Endothelial cell of umbilical vein (primary cell): ENCODE measurements around the gene ATP5ME. TPM values are rescaled to one million over a fixed set of nuclear protein-coding genes. Genes with fewer than 3 reads are reported as not detected.

Source experiments
- BruUV-seq: library from RNA; stranded (reverse); fragments of 400-500 nt; replicated peaks from 2 replicates; lab custom pipeline; 2021; lab: Mats Ljungman, UMichigan
- CTCF ChIA-PET: fragments of 300-600, 350-600 bp; sonication (Branson Sonifier 250); formaldehyde crosslinking; loops from one replicate; lab custom pipeline; 2021; ENCODE audit warnings: antibody characterized with exemption, inconsistent platforms; lab: Charles Lee
- POLR2A ChIA-PET: fragments of 300-600, 350-600 bp; sonication (Branson Sonifier 250); formaldehyde crosslinking; loops from one replicate; lab custom pipeline; 2021; ENCODE audit warnings: antibody characterized with exemption, inconsistent platforms; lab: Charles Lee
- DNase-seq: peaks from one replicate; pipeline ENCODE4 v3.0.0-alpha.2; 2011; ENCODE audit warnings: low read depth, low spot score
- FAIRE-seq: peaks from 2 replicates; lab custom pipeline; 2011; peaks lifted over from hg19 to GRCh38; lab: Jason Lieb, UNC
- H2AFZ ChIP-seq: 2 replicates; pipeline ENCODE4 v1.6.0; 2012; ENCODE audit warnings: low read depth, low read length, control low read depth, inconsistent platforms
- H3K27ac ChIP-seq: 2 replicates; pipeline ENCODE4 v1.5.1; 2011; ENCODE audit warnings: low read depth, mild to moderate bottlenecking, control low read depth, low read length, moderate library complexity; ENCODE audit not compliant: insufficient read depth
- H3K27me3 ChIP-seq, 2 experiments: 2 replicates each; pipeline versions ENCODE4 v1.6.0 to v1.6.1; 2011; ENCODE audit warnings: low read length in 2 of 2, mixed read lengths in 1 of 2; ENCODE audit not compliant: control insufficient read depth in 2 of 2, insufficient read depth in 2 of 2
- H3K36me3 ChIP-seq, 2 experiments: 2 replicates in 1 of 2; 3 replicates in 1 of 2; pipeline ENCODE4 v1.5.1; 2011; ENCODE audit warnings: low read length in 2 of 2, mild to moderate bottlenecking in 1 of 2, moderate library complexity in 1 of 2; ENCODE audit not compliant: control insufficient read depth in 2 of 2, insufficient read depth in 2 of 2; ENCODE audit errors: extremely low read depth in 1 of 2
- H3K4me1 ChIP-seq: 3 replicates; pipeline ENCODE4 v1.5.1; 2011; ENCODE audit warnings: mild to moderate bottlenecking, low read length; ENCODE audit not compliant: control insufficient read depth, insufficient read depth; ENCODE audit errors: extremely low read depth
- H3K4me2 ChIP-seq: 2 replicates; pipeline ENCODE4 v1.6.1; 2011; ENCODE audit warnings: low read length, control low read depth, mixed read lengths; ENCODE audit not compliant: insufficient read depth
- H3K4me3 ChIP-seq, 3 experiments: fragments of 200-600 bp in 1 of 3; sonication (generic), shearing (Covaris generic) in 1 of 3; replicated peaks in 1 of 3; 2 replicates each; pipeline ENCODE4 v1.5.1; 2011 to 2016; ENCODE audit warnings: control low read depth in 3 of 3, low read length in 3 of 3, mild to moderate bottlenecking in 2 of 3, inconsistent platforms in 1 of 3, low read depth in 1 of 3, moderate library complexity in 1 of 3; ENCODE audit not compliant: insufficient read depth in 1 of 3
- H3K79me2 ChIP-seq: 2 replicates; pipeline ENCODE4 v1.6.0; 2012; ENCODE audit warnings: low read length, inconsistent platforms; ENCODE audit not compliant: control insufficient read depth, insufficient read depth
- H3K9ac ChIP-seq: replicated peaks from 2 replicates; pipeline ENCODE3; 2011; ENCODE audit warnings: low read length, control low read depth; ENCODE audit not compliant: insufficient read depth; ENCODE audit errors: extremely low read depth
- H3K9me1 ChIP-seq: replicated peaks from 3 replicates; pipeline ENCODE4 v1.6.0; 2011; ENCODE audit warnings: mild to moderate bottlenecking, low read length; ENCODE audit not compliant: control insufficient read depth, insufficient read depth; ENCODE audit errors: extremely low read depth
- H3K9me3 ChIP-seq: replicated peaks from 2 replicates; pipeline ENCODE4 v1.5.1; 2012; ENCODE audit warnings: low read length, inconsistent platforms; ENCODE audit not compliant: control insufficient read depth, insufficient read depth
- H4K20me1 ChIP-seq: replicated peaks from 2 replicates; pipeline ENCODE3; 2011; ENCODE audit warnings: mild to moderate bottlenecking, low read length; ENCODE audit not compliant: control insufficient read depth, insufficient read depth; ENCODE audit errors: extremely low read depth
- EZH2 ChIP-seq: IDR thresholded peaks from 2 replicates; pipeline ENCODE4 v1.6.1; 2012; ENCODE audit warnings: borderline replicate concordance, low read depth, mild to moderate bottlenecking, moderate library complexity, low read length, inconsistent platforms; ENCODE audit not compliant: severe bottlenecking
- FOS ChIP-seq: IDR thresholded peaks from 2 replicates; pipeline ENCODE4 v1.6.1; 2011; ENCODE audit warnings: mild to moderate bottlenecking, low read length, moderate library complexity, borderline replicate concordance; ENCODE audit not compliant: insufficient read depth
- GATA2 ChIP-seq: IDR thresholded peaks from 2 replicates; pipeline ENCODE4 v1.7.0; 2011; ENCODE audit warnings: low read depth, mild to moderate bottlenecking, moderate library complexity, mixed read lengths, low read length; ENCODE audit not compliant: insufficient read length, insufficient read depth
- JUN ChIP-seq: IDR thresholded peaks from 2 replicates; pipeline ENCODE4 v1.6.1; 2011; ENCODE audit warnings: borderline replicate concordance, low read depth; ENCODE audit not compliant: insufficient read length, insufficient read depth
- MYC ChIP-seq: IDR thresholded peaks from one replicate; pipeline ENCODE4 v1.6.1; 2011; ENCODE audit warnings: mild to moderate bottlenecking, low read depth, low read length
- POLR2A ChIP-seq: IDR thresholded peaks from 2 replicates; pipeline ENCODE4 v1.6.1; 2012; ENCODE audit warnings: low read depth, mild to moderate bottlenecking, control low read depth, low read length
- POLR2AphosphoS5 ChIP-seq: IDR thresholded peaks from 2 replicates; pipeline ENCODE4 v1.6.1; 2012; ENCODE audit warnings: low read depth, mild to moderate bottlenecking, control low read depth, low read length, moderate library complexity; ENCODE audit not compliant: insufficient read depth
- dilution Hi-C: fragments of 300-500 bp; cut with MboI; formaldehyde crosslinking; loops from one replicate; pipeline ENCODE4 v1.15.0; 2019; ENCODE audit warnings: low sequenced_read_pairs; ENCODE audit not compliant: extremely low pct_ligation_motif_present
- intact Hi-C: fragments of 100-400 bp; cut with micrococcal nuclease; formaldehyde crosslinking; loops from one replicate; pipeline ENCODE4 v1.10.0; 2022
- polyA plus RNA-seq, 4 experiments: library from polyadenylated mRNA; depleted of rRNA in 3 of 4; stranded (reverse) in 3 of 4; unstranded in 1 of 4; fragments of >200 nt; gene quantifications; 2 replicates each; pipeline versions ENCODE4 v1.2.1 to v1.2.3, GENCODE V29; 2011 to 2012; ENCODE audit warnings: missing spikeins in 1 of 4
- total RNA-seq: library from RNA; stranded (reverse); gene quantifications from 2 replicates; pipeline ENCODE4 v1.2.3, GENCODE V29; 2021
- TF ChIP-seq, protein P1 (sequence below), 2 donors: IDR thresholded peaks; 1 replicate in 1 of 2; 2 replicates in 1 of 2; pipeline ENCODE4 v1.5.1; 2011; ENCODE audit warnings: low read length in 2 of 2, mild to moderate bottlenecking in 2 of 2, moderate library complexity in 2 of 2, control low read depth in 1 of 2, inconsistent platforms in 1 of 2, low read depth in 1 of 2; ENCODE audit not compliant: insufficient read depth in 1 of 2; ENCODE audit errors: extremely low read depth in 1 of 2
- TF ChIP-seq, protein P2 (sequence below): IDR thresholded peaks from 2 replicates; pipeline ENCODE4 v1.6.1; 2011; ENCODE audit not compliant: insufficient read depth, insufficient read length

ATP5ME gene
- total and polyA plus RNA-seq, 2 donors (not counting 3 experiments of a cell fraction or from before 2014, with no cell fraction given) = 303 to 304 TPM

DNA sequence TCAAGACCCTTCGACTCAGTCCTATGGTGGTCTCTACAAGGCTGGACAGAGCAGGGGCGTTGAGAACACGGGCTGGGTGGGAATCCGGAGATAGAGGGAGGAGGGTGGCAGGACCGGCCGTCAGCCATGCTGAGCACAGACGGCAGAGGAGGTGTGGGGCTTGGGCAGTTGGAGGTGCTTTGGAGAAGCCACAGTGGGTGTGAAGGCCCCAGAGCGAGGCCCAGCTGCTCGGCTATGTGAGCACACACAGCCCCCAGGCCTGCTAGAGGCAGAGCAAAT lies 44.5 kb downstream of the ATP5ME start:
- DNase-seq (no peak), FAIRE-seq (no peak)
- TF ChIP-seq JUN (no peak), POLR2A (no peak)
- BruUV-seq = no TSS peak
- ChIA-PET POLR2A (no interaction called here), CTCF (no interaction called here)
- H3K4me3 ChIP-seq = no peak overlapping the region
- H3K9me1 ChIP-seq = no peaks in the 10 kb centered on the region
- H3K79me2 ChIP-seq = no peaks in the 10 kb centered on the region
- H3K9me3 ChIP-seq = no peaks in the 10 kb centered on the region
- no peak overlapping the region for H2AFZ ChIP-seq
- H3K9ac ChIP-seq = no peak overlapping the region
- intact Hi-C loops (no loop called here), dilution Hi-C loops (no loop called here)
- H3K27ac ChIP-seq = no peak overlapping the region
- no peaks in the 10 kb centered on the region for H3K36me3 ChIP-seq
- no peak overlapping the region for H3K4me2 ChIP-seq
- H3K27me3 ChIP-seq = no peaks in the 10 kb centered on the region
- no peaks in the 10 kb centered on the region for H4K20me1 ChIP-seq
- no peaks in the 10 kb centered on the region for H3K4me1 ChIP-seq

DNA sequence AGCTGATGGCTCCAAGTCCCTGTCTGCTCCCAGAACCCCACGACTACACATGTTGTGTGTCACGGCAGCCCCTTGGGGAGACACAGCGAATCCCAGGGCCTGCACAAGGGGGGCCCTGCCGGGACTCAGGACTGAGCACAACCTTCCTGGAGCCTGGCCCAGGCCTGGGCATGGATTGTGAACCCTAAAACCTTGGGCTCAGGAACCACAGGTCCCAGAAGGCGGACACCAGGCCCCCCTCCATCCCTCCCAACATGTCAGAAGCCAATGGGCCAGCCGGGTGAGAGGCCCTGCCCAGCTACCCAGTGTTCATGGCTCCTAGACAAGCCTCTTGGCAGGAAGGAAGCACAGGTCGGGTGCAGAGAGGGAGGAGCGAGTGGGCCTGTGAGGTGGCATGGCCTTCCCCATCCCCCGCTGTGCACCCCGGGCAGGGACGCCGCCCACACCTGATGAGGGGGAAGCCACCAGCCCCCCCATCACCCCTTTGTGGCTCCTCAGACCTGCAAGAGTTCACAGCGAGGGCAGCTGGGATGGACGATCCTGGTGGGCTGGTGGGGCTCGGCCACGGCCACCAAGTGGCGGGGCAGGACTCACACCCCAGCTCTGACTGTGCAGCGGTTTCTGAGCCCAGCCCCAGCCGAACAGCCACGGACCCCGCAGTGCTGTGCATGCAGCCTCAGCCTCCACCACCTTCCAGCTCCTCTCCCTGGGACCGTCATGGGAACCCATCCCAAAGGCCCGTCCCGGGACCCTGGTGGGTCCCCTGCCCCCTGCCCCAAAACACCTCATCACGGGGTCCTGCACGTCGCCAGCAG lies 45.0 kb downstream of the ATP5ME start:
- DNase-seq (no peak), FAIRE-seq (no peak)
- intact Hi-C loops = no loop called here
- Histone ChIP-seq H3K4me1 (no peaks in the 10 kb centered on the region), H3K4me2 (no peak overlapping the region), H3K9ac (no peak overlapping the region), H3K36me3 (no peaks in the 10 kb centered on the region), H3K79me2 (no peaks in the 10 kb centered on the region), H2AFZ (no peak overlapping the region), H3K27ac (no peak overlapping the region), H3K9me3 (no peaks in the 10 kb centered on the region), H3K4me3 (no peak overlapping the region), H3K9me1 (no peaks in the 10 kb centered on the region), H4K20me1 (no peaks in the 10 kb centered on the region), H3K27me3 (no peaks in the 10 kb centered on the region)
- POLR2A ChIA-PET = no interaction called here
- BruUV-seq = no TSS peak
- dilution Hi-C loops = no loop called here
- CTCF ChIA-PET = no interaction called here
- TF ChIP-seq POLR2AphosphoS5 (no peak), POLR2A (no peak), EZH2 (no peak), MYC (no peak), GATA2 (no peak), FOS (no peak), JUN (no peak)
- TF ChIP-seq, protein P1, sequence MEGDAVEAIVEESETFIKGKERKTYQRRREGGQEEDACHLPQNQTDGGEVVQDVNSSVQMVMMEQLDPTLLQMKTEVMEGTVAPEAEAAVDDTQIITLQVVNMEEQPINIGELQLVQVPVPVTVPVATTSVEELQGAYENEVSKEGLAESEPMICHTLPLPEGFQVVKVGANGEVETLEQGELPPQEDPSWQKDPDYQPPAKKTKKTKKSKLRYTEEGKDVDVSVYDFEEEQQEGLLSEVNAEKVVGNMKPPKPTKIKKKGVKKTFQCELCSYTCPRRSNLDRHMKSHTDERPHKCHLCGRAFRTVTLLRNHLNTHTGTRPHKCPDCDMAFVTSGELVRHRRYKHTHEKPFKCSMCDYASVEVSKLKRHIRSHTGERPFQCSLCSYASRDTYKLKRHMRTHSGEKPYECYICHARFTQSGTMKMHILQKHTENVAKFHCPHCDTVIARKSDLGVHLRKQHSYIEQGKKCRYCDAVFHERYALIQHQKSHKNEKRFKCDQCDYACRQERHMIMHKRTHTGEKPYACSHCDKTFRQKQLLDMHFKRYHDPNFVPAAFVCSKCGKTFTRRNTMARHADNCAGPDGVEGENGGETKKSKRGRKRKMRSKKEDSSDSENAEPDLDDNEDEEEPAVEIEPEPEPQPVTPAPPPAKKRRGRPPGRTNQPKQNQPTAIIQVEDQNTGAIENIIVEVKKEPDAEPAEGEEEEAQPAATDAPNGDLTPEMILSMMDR (IDR thresholded peaks at IDR 0.05; ENCODE audit: extremely low read depth in 1 of 2, insufficient read depth in 1 of 2, low read depth in 1 of 2, low read length in 2 of 2) = no peak
- TF ChIP-seq, protein P2, sequence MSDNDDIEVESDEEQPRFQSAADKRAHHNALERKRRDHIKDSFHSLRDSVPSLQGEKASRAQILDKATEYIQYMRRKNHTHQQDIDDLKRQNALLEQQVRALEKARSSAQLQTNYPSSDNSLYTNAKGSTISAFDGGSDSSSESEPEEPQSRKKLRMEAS = no peak
